Anterior cingulate cortex (tissue), 58 donors: ENCODE data around the gene HIVEP3.

Experiments used
- DNase-seq, 58 donors: peaks; one replicate each; lab custom pipeline; 2025; lab: John Stamatoyannopoulos, UW

The HIVEP3 gene

GRCh38 chr1:41894808-41895483 is 23.8 kb downstream of the HIVEP3 start:
- DNase-seq, result no peak

GRCh38 chr1:41894101-41894807 is 24.5 kb downstream of the HIVEP3 start:
- DNase-seq, result no peak

- DNase-seq, result peak in 1 of 58 donors; percentile 9
Observed at GRCh38 chr1:41892301-41892781, 26.4 kb downstream of the HIVEP3 start.

GRCh38 chr1:41891199-41891896 is 27.4 kb downstream of the HIVEP3 start:
- peak in 2 of 58 donors; percentile 12 to 19 for DNase-seq

GRCh38 chr1:41890825-41891198 is 27.9 kb downstream of the HIVEP3 start:
- peak in 9 of 58 donors; percentile 14 to 37 (median 18) for DNase-seq

- no peak for DNase-seq
Observed at GRCh38 chr1:41889506-41890414, 29.0 kb downstream of the HIVEP3 start.

GRCh38 chr1:41888756-41889155 is 30.0 kb downstream of the HIVEP3 start:
- no peak for DNase-seq

GRCh38 chr1:41887365-41887764 is 31.4 kb downstream of the HIVEP3 start:
- DNase-seq, result no peak

GRCh38 chr1:41884256-41885230 is 34.2 kb downstream of the HIVEP3 start:
- DNase-seq, result no peak

- no peak for DNase-seq
Observed at GRCh38 chr1:41883507-41883906, 35.2 kb downstream of the HIVEP3 start.

GRCh38 chr1:41882486-41882885 is 36.2 kb downstream of the HIVEP3 start:
- DNase-seq, result no peak

- no peak for DNase-seq
Observed at GRCh38 chr1:41882068-41882477, 36.6 kb downstream of the HIVEP3 start.

- no peak for DNase-seq
Observed at GRCh38 chr1:41880950-41881885, 37.5 kb downstream of the HIVEP3 start.

GRCh38 chr1:41880261-41880660 is 38.5 kb downstream of the HIVEP3 start:
- DNase-seq, result no peak

GRCh38 chr1:41879617-41880016 is 39.1 kb downstream of the HIVEP3 start:
- DNase-seq, result no peak

- no peak for DNase-seq
Observed at GRCh38 chr1:41878911-41879310, 39.8 kb downstream of the HIVEP3 start.

- DNase-seq, result no peak
Observed at GRCh38 chr1:41878495-41878894, 40.2 kb downstream of the HIVEP3 start.
